IPS-20b (cell line): Measurements from ENCODE around the gene RAD51B.
A peak's percentile ranks its signal among the peaks of the same experiment; 100 is the strongest.
"Not testable (repeated sequence)": the region's sequence is repeated elsewhere in the genome, so short reads cannot be mapped to it uniquely, and the experiment has no call there.

Source experiments
- H3K27ac ChIP-seq: one replicate; pipeline ENCODE4 v1.5.1; 2013; ENCODE audit warnings: low read length
- H3K27me3 ChIP-seq: 2 replicates; pipeline ENCODE4 v1.6.1; 2013; ENCODE audit warnings: mild to moderate bottlenecking, low read length, inconsistent platforms; ENCODE audit not compliant: insufficient read depth
- H3K36me3 ChIP-seq: 2 replicates; pipeline ENCODE4 v1.6.1; 2013; ENCODE audit warnings: low read depth, mild to moderate bottlenecking, inconsistent platforms, low read length, moderate library complexity; ENCODE audit not compliant: insufficient read depth
- H3K4me1 ChIP-seq: 2 replicates; pipeline ENCODE4 v1.6.1; 2013; ENCODE audit warnings: mild to moderate bottlenecking, control low read depth, inconsistent platforms, low read length, moderate library complexity; ENCODE audit not compliant: insufficient read depth
- H3K4me3 ChIP-seq: 2 replicates; pipeline ENCODE4 v1.5.1; 2013; ENCODE audit warnings: mild to moderate bottlenecking, low read length, inconsistent platforms
- H3K9ac ChIP-seq: 2 replicates; pipeline ENCODE4 v1.6.1; 2013; ENCODE audit warnings: low read depth, mild to moderate bottlenecking, inconsistent platforms, low read length, moderate library complexity
- H3K9me3 ChIP-seq: 2 replicates; pipeline ENCODE4 v1.6.1; 2013; ENCODE audit warnings: mild to moderate bottlenecking, low read depth, low read length, inconsistent platforms; ENCODE audit not compliant: insufficient read depth

RAD51B gene

GRCh38 chr14:68217791-68218340 lies 398.3 kb downstream of the RAD51B start:
- Histone ChIP-seq H3K4me3 (no peak overlapping the region), H3K9ac (no peak overlapping the region), H3K9me3 (no peaks in the 10 kb centered on the region), H3K27me3 (no peaks in the 10 kb centered on the region), H3K4me1 (no peaks in the 10 kb centered on the region), H3K36me3 (no peaks in the 10 kb centered on the region), H3K27ac (no peak overlapping the region)

GRCh38 chr14:68219407-68219806 lies 399.8 kb downstream of the RAD51B start:
- no peak overlapping the region for H3K4me3 ChIP-seq
- no peaks in the 10 kb centered on the region for H3K9me3 ChIP-seq
- H3K27ac ChIP-seq: no peak overlapping the region
- H3K27me3 ChIP-seq: no peaks in the 10 kb centered on the region
- peaks cover 10% of the 10 kb centered on the region; the same call in 1 of the 2 replicates for H3K4me1 ChIP-seq
- H3K9ac ChIP-seq: no peak overlapping the region
- H3K36me3 ChIP-seq: no peaks in the 10 kb centered on the region

- not testable (repeated sequence) for H3K27me3 ChIP-seq, H3K9ac ChIP-seq, H3K4me3 ChIP-seq, H3K4me1 ChIP-seq, H3K36me3 ChIP-seq, H3K27ac ChIP-seq, H3K9me3 ChIP-seq
These were observed 401.5 kb downstream of the RAD51B start for GRCh38 chr14:68221046-68221445.

- Histone ChIP-seq H3K9me3 (no peaks in the 10 kb centered on the region), H3K4me1 (peaks cover 10% of the 10 kb centered on the region; the same call in 1 of the 2 replicates), H3K27ac (no peak overlapping the region), H3K36me3 (no peaks in the 10 kb centered on the region), H3K27me3 (no peaks in the 10 kb centered on the region), H3K9ac (no peak overlapping the region), H3K4me3 (no peak overlapping the region)
These were observed 402.6 kb downstream of the RAD51B start for GRCh38 chr14:68222154-68222553.

GRCh38 chr14:68222726-68223125 lies 403.1 kb downstream of the RAD51B start:
- H3K4me3 ChIP-seq: no peak overlapping the region

GRCh38 chr14:68223631-68224030 lies 404.1 kb downstream of the RAD51B start:
- Histone ChIP-seq H3K4me3 (no peak overlapping the region), H3K27ac (no peak overlapping the region), H3K27me3 (no peaks in the 10 kb centered on the region), H3K4me1 (peaks cover 10% of the 10 kb centered on the region; the same call in 1 of the 2 replicates), H3K9ac (no peak overlapping the region), H3K36me3 (no peaks in the 10 kb centered on the region), H3K9me3 (no peaks in the 10 kb centered on the region)

More at GRCh38 chr14:68222726-68223125, 403.1 kb downstream of the RAD51B start:
- H3K4me1 ChIP-seq: peaks cover 10% of the 10 kb centered on the region; the same call in 1 of the 2 replicates
- no peaks in the 10 kb centered on the region for H3K27me3 ChIP-seq
- no peaks in the 10 kb centered on the region for H3K9me3 ChIP-seq
- no peak overlapping the region for H3K9ac ChIP-seq
- H3K36me3 ChIP-seq: no peaks in the 10 kb centered on the region
- no peak overlapping the region for H3K27ac ChIP-seq

GRCh38 chr14:68225321-68225720 lies 405.7 kb downstream of the RAD51B start:
- Histone ChIP-seq H3K4me3 (no peak overlapping the region), H3K9me3 (no peaks in the 10 kb centered on the region), H3K27me3 (no peaks in the 10 kb centered on the region), H3K4me1 (peaks cover 16% of the 10 kb centered on the region), H3K36me3 (no peaks in the 10 kb centered on the region), H3K9ac (no peak overlapping the region), H3K27ac (no peak overlapping the region)

GRCh38 chr14:68226523-68226922 lies 406.9 kb downstream of the RAD51B start:
- peaks cover 28% of the 10 kb centered on the region for H3K4me1 ChIP-seq
- no peaks in the 10 kb centered on the region for H3K27me3 ChIP-seq

GRCh38 chr14:68228656-68229055 lies 409.1 kb downstream of the RAD51B start:
- Histone ChIP-seq H3K9me3 (no peaks in the 10 kb centered on the region), H3K27me3 (no peaks in the 10 kb centered on the region), H3K9ac (no peak overlapping the region), H3K4me3 (no peak overlapping the region), H3K36me3 (no peaks in the 10 kb centered on the region), H3K4me1 (peaks cover 38% of the 10 kb centered on the region), H3K27ac (no peak overlapping the region)

More at GRCh38 chr14:68226523-68226922, 406.9 kb downstream of the RAD51B start:
- H3K4me3 ChIP-seq: no peak overlapping the region
- no peak overlapping the region for H3K9ac ChIP-seq
- no peaks in the 10 kb centered on the region for H3K36me3 ChIP-seq
- H3K27ac ChIP-seq: no peak overlapping the region
- H3K9me3 ChIP-seq: no peaks in the 10 kb centered on the region

GRCh38 chr14:68229423-68230100 lies 410.0 kb downstream of the RAD51B start:
- Histone ChIP-seq H3K9ac (no peak overlapping the region; the same call in 1 of the 2 replicates), H3K4me1 (peaks cover 33% of the 10 kb centered on the region), H3K4me3 (no peak overlapping the region), H3K27me3 (no peaks in the 10 kb centered on the region), H3K9me3 (no peaks in the 10 kb centered on the region), H3K36me3 (no peaks in the 10 kb centered on the region), H3K27ac (no peak overlapping the region)

- H3K27me3 ChIP-seq: no peaks in the 10 kb centered on the region
- H3K36me3 ChIP-seq: no peaks in the 10 kb centered on the region
- H3K27ac ChIP-seq: no peak overlapping the region
- peaks cover 33% of the 10 kb centered on the region for H3K4me1 ChIP-seq
- H3K4me3 ChIP-seq: peak overlapping the region; percentile 12; the same call in 1 of the 2 replicates
- peak overlapping the region; percentile 36 for H3K9ac ChIP-seq
- H3K9me3 ChIP-seq: no peaks in the 10 kb centered on the region
These were observed 410.8 kb downstream of the RAD51B start for GRCh38 chr14:68230202-68230949.
